HepG2 (cell line): Measurements from ENCODE around the gene DOHH. TPM values are rescaled to one million over a fixed set of nuclear protein-coding genes. Genes with fewer than 3 reads are reported as not detected.

ENCODE experiments used
- KDM4B ChIP-seq: sonication (generic); formaldehyde crosslinking; IDR thresholded peaks from 2 replicates; pipeline ENCODE4 v1.4.0; 2020; ENCODE audit warnings: missing genetic modification reagents
- MTA1 ChIP-seq: sonication (generic); formaldehyde crosslinking; IDR thresholded peaks from 2 replicates; pipeline ENCODE4 v1.4.0; 2020; ENCODE audit warnings: missing genetic modification reagents, mild to moderate bottlenecking, borderline replicate concordance
- NFATC3 ChIP-seq: sonication (generic); formaldehyde crosslinking; IDR thresholded peaks from 2 replicates; pipeline ENCODE4 v1.5.1; 2020; ENCODE audit warnings: mild to moderate bottlenecking, missing genetic modification reagents
- NR2F6 ChIP-seq, 2 experiments: IDR thresholded peaks; 2 replicates each; pipeline ENCODE4 v1.6.1; 2016; ENCODE audit warnings: antibody characterized with exemption in 1 of 2, mild to moderate bottlenecking in 1 of 2
- RFX3 ChIP-seq: IDR thresholded peaks from 2 replicates; pipeline ENCODE4 v1.6.1; 2016; ENCODE audit warnings: missing biosample characterization, missing genetic modification reagents
- RORA ChIP-seq: sonication (generic); formaldehyde crosslinking; IDR thresholded peaks from 2 replicates; pipeline ENCODE4 v1.5.0; 2020; ENCODE audit warnings: mild to moderate bottlenecking, missing genetic modification reagents, moderate library complexity
- SAP130 ChIP-seq: IDR thresholded peaks from 2 replicates; pipeline ENCODE4 v1.6.1; 2016; ENCODE audit warnings: low read depth
- SIX4 ChIP-seq: sonication (generic); formaldehyde crosslinking; IDR thresholded peaks from 2 replicates; pipeline ENCODE4 v1.4.0; 2020; ENCODE audit warnings: missing genetic modification reagents
- SP4 ChIP-seq: sonication (generic); formaldehyde crosslinking; IDR thresholded peaks from 2 replicates; pipeline ENCODE4 v1.8.1; 2023; ENCODE audit warnings: mild to moderate bottlenecking, missing genetic modification reagents
- TAF15 ChIP-seq: fragments of 200-400 bp; formaldehyde crosslinking; IDR thresholded peaks from one replicate; pipeline ENCODE4 v1.6.1; 2018; ENCODE audit warnings: mild to moderate bottlenecking, low read depth, low read length; ENCODE audit not compliant: poor library complexity, severe bottlenecking
- TSC22D2 ChIP-seq: sonication (generic); formaldehyde crosslinking; IDR thresholded peaks from 2 replicates; pipeline ENCODE4 v1.5.1; 2020; ENCODE audit warnings: missing genetic modification reagents, mild to moderate bottlenecking, borderline replicate concordance
- ZBTB38 ChIP-seq: sonication (generic); formaldehyde crosslinking; IDR thresholded peaks from 2 replicates; pipeline ENCODE4 v1.5.1; 2020; ENCODE audit warnings: mild to moderate bottlenecking, missing genetic modification reagents
- ZC3H13 ChIP-seq: sonication (generic); formaldehyde crosslinking; IDR thresholded peaks from 2 replicates; pipeline ENCODE4 v1.8.1; 2023; ENCODE audit warnings: mild to moderate bottlenecking, missing genetic modification reagents, moderate library complexity
- ZNF101 ChIP-seq: sonication (generic); formaldehyde crosslinking; IDR thresholded peaks from 2 replicates; pipeline ENCODE4 v1.4.0; 2020; ENCODE audit warnings: mild to moderate bottlenecking, low read depth, missing genetic modification reagents, borderline replicate concordance
- ZNF225 ChIP-seq: sonication (generic); formaldehyde crosslinking; IDR thresholded peaks from 2 replicates; pipeline ENCODE4 v1.4.0; 2020; ENCODE audit warnings: mild to moderate bottlenecking, missing genetic modification reagents
- ZNF24 ChIP-seq: fragments of 450-650 bp; IDR thresholded peaks from 2 replicates; pipeline ENCODE4 v1.6.1; 2017; ENCODE audit warnings: antibody characterized with exemption, mild to moderate bottlenecking
- ZNF552 ChIP-seq: sonication (generic); formaldehyde crosslinking; IDR thresholded peaks from 2 replicates; pipeline ENCODE4 v1.9.0; 2022; ENCODE audit warnings: missing genetic modification reagents, mild to moderate bottlenecking, borderline replicate concordance
- ZNF775 ChIP-seq: sonication (generic); formaldehyde crosslinking; IDR thresholded peaks from 2 replicates; pipeline ENCODE4 v1.4.0; 2020; ENCODE audit warnings: missing genetic modification reagents, mild to moderate bottlenecking, moderate library complexity, borderline replicate concordance
- ZSCAN30 ChIP-seq: sonication (generic); formaldehyde crosslinking; IDR thresholded peaks from 2 replicates; pipeline ENCODE4 v1.5.0; 2020; ENCODE audit warnings: mild to moderate bottlenecking, missing genetic modification reagents
- polyA plus RNA-seq, 8 experiments: library from polyadenylated mRNA; depleted of rRNA in 3 of 8; stranded (reverse) in 7 of 8; unstranded in 1 of 8; fragments of >200 nt; fragmentation: Illumina TruSeq in 4 of 8; extraction: Trizol in 4 of 8; gene quantifications; 2 replicates each; pipeline versions ENCODE4 v1.2.1 to v1.2.3, GENCODE V29; 2011 to 2016; ENCODE audit warnings: low read depth in 4 of 8, missing spikeins in 1 of 8, mixed read lengths in 1 of 8; ENCODE audit not compliant: insufficient read depth in 1 of 8
- total RNA-seq, 5 experiments: library from RNA; depleted of rRNA; stranded (reverse); fragments of >200 nt; fragmentation: Illumina TruSeq; extraction: Trizol; gene quantifications; 2 replicates each; pipeline ENCODE4 v1.2.3, GENCODE V29; 2016; ENCODE audit warnings: low read depth in 1 of 5
- TF ChIP-seq, protein P1 (sequence below): sonication (generic); formaldehyde crosslinking; IDR thresholded peaks from 2 replicates; pipeline ENCODE4 v1.4.0; 2020; ENCODE audit warnings: missing genetic modification reagents, borderline replicate concordance
- TF ChIP-seq, protein P2 (sequence below): sonication (generic); formaldehyde crosslinking; IDR thresholded peaks from 2 replicates; pipeline ENCODE4 v1.4.0; 2020; ENCODE audit warnings: low read depth, mild to moderate bottlenecking, missing genetic modification reagents
- TF ChIP-seq, protein P3 (sequence below): sonication (generic); formaldehyde crosslinking; IDR thresholded peaks from 2 replicates; pipeline ENCODE4 v1.4.0; 2020; ENCODE audit warnings: missing genetic modification reagents

The DOHH gene
- total and polyA plus RNA-seq, 2 of the 13 experiments (the other 11 are each of a cell fraction or from before 2014, with no cell fraction given): 3.5 to 13.7 TPM

- no peak for TF ChIP-seq ZSCAN30 (CRISPR knock-in tag)
- 0 out of 2 replicates have a peak, but pooled peaks have one; percentile 52 for TF ChIP-seq ZBTB38 (CRISPR knock-in tag)
- no peak for TF ChIP-seq ZNF775 (CRISPR knock-in tag)
- no peak for TF ChIP-seq SIX4
- TF ChIP-seq, protein P1, sequence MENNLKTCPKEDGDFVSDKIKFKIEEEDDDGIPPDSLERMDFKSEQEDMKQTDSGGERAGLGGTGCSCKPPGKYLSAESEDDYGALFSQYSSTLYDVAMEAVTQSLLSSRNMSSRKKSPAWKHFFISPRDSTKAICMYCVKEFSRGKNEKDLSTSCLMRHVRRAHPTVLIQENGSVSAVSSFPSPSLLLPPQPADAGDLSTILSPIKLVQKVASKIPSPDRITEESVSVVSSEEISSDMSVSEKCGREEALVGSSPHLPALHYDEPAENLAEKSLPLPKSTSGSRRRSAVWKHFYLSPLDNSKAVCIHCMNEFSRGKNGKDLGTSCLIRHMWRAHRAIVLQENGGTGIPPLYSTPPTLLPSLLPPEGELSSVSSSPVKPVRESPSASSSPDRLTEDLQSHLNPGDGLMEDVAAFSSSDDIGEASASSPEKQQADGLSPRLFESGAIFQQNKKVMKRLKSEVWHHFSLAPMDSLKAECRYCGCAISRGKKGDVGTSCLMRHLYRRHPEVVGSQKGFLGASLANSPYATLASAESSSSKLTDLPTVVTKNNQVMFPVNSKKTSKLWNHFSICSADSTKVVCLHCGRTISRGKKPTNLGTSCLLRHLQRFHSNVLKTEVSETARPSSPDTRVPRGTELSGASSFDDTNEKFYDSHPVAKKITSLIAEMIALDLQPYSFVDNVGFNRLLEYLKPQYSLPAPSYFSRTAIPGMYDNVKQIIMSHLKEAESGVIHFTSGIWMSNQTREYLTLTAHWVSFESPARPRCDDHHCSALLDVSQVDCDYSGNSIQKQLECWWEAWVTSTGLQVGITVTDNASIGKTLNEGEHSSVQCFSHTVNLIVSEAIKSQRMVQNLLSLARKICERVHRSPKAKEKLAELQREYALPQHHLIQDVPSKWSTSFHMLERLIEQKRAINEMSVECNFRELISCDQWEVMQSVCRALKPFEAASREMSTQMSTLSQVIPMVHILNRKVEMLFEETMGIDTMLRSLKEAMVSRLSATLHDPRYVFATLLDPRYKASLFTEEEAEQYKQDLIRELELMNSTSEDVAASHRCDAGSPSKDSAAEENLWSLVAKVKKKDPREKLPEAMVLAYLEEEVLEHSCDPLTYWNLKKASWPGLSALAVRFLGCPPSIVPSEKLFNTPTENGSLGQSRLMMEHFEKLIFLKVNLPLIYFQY: peak; percentile 29; the same call in 1 of the 2 replicates
- peak; percentile 97 for TF ChIP-seq ZNF24
- TF ChIP-seq ZNF225 (CRISPR knock-in tag): peak; percentile 48; the same call in 1 of the 2 replicates
- no peak for TF ChIP-seq RORA (CRISPR knock-in tag)
- TF ChIP-seq SP4 (CRISPR knock-in tag): peak; percentile 71; the same call in 1 of the 2 replicates
- TF ChIP-seq, protein P2, sequence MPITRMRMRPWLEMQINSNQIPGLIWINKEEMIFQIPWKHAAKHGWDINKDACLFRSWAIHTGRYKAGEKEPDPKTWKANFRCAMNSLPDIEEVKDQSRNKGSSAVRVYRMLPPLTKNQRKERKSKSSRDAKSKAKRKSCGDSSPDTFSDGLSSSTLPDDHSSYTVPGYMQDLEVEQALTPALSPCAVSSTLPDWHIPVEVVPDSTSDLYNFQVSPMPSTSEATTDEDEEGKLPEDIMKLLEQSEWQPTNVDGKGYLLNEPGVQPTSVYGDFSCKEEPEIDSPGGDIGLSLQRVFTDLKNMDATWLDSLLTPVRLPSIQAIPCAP: no peak
- TF ChIP-seq KDM4B (CRISPR knock-in tag): no peak
- TF ChIP-seq TSC22D2: peak; percentile 95
- peak; percentile 81 for TF ChIP-seq ZC3H13 (CRISPR knock-in tag)
- TF ChIP-seq NR2F6 (IDR thresholded peaks at IDR 0.05): no peak
- TF ChIP-seq NR2F6 (CRISPR knock-in tag; IDR thresholded peaks at IDR 0.05): no peak; the same call in 1 of the 2 replicates
- TF ChIP-seq ZNF101 (CRISPR knock-in tag): peak; percentile 96
- peak; percentile 91 for TF ChIP-seq SAP130 (CRISPR knock-in tag)
- TF ChIP-seq, protein P3, sequence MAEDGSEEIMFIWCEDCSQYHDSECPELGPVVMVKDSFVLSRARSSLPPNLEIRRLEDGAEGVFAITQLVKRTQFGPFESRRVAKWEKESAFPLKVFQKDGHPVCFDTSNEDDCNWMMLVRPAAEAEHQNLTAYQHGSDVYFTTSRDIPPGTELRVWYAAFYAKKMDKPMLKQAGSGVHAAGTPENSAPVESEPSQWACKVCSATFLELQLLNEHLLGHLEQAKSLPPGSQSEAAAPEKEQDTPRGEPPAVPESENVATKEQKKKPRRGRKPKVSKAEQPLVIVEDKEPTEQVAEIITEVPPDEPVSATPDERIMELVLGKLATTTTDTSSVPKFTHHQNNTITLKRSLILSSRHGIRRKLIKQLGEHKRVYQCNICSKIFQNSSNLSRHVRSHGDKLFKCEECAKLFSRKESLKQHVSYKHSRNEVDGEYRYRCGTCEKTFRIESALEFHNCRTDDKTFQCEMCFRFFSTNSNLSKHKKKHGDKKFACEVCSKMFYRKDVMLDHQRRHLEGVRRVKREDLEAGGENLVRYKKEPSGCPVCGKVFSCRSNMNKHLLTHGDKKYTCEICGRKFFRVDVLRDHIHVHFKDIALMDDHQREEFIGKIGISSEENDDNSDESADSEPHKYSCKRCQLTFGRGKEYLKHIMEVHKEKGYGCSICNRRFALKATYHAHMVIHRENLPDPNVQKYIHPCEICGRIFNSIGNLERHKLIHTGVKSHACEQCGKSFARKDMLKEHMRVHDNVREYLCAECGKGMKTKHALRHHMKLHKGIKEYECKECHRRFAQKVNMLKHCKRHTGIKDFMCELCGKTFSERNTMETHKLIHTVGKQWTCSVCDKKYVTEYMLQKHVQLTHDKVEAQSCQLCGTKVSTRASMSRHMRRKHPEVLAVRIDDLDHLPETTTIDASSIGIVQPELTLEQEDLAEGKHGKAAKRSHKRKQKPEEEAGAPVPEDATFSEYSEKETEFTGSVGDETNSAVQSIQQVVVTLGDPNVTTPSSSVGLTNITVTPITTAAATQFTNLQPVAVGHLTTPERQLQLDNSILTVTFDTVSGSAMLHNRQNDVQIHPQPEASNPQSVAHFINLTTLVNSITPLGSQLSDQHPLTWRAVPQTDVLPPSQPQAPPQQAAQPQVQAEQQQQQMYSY (CRISPR knock-in tag): no peak
- TF ChIP-seq TAF15: no peak
- peak; percentile 93 for TF ChIP-seq ZNF552 (CRISPR knock-in tag)
- TF ChIP-seq RFX3 (CRISPR knock-in tag): no peak
- peak; percentile 87; the same call in 1 of the 2 replicates for TF ChIP-seq NFATC3 (CRISPR knock-in tag)
- TF ChIP-seq MTA1 (CRISPR knock-in tag): 0 out of 2 replicates have a peak, but pooled peaks have one; percentile 63
Observed at GRCh38 chr19:3500429-3501101, at the start of gene DOHH (continued).
